HG03060 (cell line): ENCODE measurements around the gene ABCC11.
A peak's percentile ranks its signal among the peaks of the same experiment; 100 is the strongest.

Experiments used
- ATAC-seq: cut with Tn5 transposase; IDR thresholded peaks from one replicate; pipeline ENCODE4 v1.9.1; 2021; ENCODE audit warnings: low read depth, moderate number of reproducible peaks; ENCODE audit not compliant: unreplicated experiment

The ABCC11 gene

DNA sequence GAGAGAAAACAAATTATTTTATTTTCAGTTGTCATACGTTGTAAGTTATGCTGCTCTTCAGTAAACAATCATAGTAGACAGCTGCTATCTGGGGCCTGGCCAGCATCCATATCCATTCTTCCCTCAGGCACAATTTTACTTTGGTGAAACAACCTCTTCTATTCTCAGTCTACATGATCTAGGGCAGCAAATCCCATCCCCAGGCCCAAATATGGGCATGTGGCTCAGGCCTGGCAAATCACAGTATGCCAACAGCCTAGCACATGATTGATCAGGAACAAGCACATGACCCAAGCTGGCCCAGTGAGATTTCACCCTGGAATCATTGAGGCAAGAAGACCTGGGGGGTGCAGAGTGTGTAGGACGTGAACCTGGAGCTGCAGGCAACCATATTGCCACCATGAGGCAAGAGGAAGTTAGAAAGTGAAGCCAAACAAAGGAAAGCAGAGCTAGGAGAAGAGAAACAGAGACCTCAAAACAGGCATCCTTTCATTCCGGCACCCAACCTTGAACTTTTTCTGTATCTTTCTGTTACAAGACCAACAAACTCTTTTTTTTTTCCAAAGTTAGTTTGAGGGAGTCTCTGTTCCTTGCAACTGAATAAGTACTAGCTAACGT lies 81.3 kb downstream of the ABCC11 start:
- ATAC-seq, result no peak

- no peak for ATAC-seq
Measured at GRCh38 chr16:48164907-48165715, 82.2 kb downstream of the ABCC11 start.

GRCh38 chr16:48162839-48163410 lies 84.4 kb downstream of the ABCC11 start:
- no peak for ATAC-seq

GRCh38 chr16:48161906-48162305 lies 85.4 kb downstream of the ABCC11 start:
- no peak for ATAC-seq

DNA sequence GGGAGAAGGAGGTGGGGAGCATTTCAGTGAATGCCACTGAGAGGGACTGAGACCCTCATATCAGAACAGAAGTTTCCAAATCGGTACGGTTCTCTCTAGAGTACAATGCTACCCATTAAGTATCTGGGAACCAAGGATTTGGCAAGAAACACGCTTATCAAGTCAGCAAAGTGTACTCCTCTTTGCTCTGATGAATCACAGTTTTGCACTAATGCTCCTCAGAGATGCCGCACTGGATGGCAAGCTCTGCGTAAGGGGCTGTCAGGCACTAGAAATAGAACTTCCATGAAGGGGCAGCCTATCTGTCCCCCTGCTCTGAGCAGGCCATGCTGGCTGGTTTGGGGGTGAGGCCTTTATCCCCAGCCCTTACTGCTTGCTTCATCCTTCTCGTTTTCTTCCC lies 86.8 kb downstream of the ABCC11 start:
- no peak for ATAC-seq

GRCh38 chr16:48158296-48158695 lies 89.0 kb downstream of the ABCC11 start:
- ATAC-seq, result peak; percentile 67

DNA sequence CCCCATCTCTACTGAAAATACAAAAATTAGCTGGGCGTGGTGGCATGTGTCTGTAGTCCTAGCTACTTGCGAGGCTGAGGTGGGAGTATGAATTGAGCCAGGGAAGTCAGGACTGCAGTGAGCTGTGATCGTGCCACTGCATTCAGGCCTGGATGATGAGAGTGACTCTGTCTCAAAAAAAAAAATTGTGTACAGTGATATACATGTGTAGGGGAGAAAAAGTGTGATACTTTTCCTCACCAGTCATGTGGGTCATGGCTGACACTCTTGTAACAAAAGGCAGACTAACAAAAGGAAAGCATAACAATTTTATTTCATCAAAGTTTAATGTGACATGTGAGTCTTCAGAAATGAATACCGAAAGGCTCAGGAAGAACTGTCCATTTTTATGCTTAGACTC lies 89.5 kb downstream of the ABCC11 start:
- ATAC-seq, result no peak

GRCh38 chr16:48157302-48157701 lies 90.0 kb downstream of the ABCC11 start:
- ATAC-seq, result no peak

GRCh38 chr16:48156790-48157209 lies 90.5 kb downstream of the ABCC11 start:
- no peak for ATAC-seq

DNA sequence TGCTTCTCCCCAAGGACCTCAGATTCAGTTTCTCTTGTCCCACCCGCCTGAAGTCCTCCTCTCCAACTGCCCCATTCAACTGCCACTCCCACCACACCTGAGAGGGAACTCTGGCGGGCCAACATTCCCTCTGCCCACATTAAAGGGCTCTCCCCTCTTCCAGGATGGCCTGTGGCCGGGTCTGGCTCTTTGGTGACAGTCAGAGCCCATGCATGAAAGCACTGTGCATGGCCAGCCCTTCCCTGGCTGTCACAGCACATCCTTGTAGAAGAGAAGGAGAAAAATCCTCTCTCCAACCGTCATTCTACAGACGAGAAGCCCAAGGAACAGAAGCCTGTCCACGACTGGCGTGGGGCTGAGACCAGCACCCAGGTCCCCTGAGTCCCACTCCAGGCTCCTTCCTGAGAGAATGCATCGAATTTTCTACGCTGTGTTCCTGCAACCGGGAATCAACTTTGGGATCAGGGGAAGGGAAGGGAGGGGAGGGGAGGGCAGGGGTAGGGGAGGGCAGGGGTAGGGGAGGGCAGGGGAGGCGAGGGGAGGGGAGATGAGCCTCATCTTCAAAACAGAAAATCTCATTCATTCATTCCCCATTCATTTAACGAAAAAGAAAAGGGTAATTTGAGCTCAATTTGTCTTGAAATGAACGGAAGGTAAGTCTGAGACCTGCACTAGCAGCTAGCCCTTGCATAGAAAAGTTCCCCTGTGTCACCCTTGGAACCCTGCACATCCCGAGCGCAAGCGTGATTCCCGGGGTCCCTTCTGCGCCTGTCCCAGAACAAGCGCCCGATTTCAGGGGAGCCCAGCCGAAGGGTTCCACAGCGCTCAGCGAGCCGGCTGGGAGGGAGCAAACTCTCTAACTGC lies 91.2 kb downstream of the ABCC11 start, which contains the start of gene ABCC12:
TSS of gene ABCC12 (minus strand) at position 68 of the 864 bp plus-strand sequence. CDS start 9,569 bp downstream, outside the sequence.
- no peak for ATAC-seq

GRCh38 chr16:48153774-48154173 lies 93.6 kb downstream of the ABCC11 start:
- no peak for ATAC-seq

GRCh38 chr16:48152226-48152625 lies 95.1 kb downstream of the ABCC11 start:
- no peak for ATAC-seq

- ATAC-seq, result no peak
Measured at GRCh38 chr16:48150707-48151106, 96.6 kb downstream of the ABCC11 start.

DNA sequence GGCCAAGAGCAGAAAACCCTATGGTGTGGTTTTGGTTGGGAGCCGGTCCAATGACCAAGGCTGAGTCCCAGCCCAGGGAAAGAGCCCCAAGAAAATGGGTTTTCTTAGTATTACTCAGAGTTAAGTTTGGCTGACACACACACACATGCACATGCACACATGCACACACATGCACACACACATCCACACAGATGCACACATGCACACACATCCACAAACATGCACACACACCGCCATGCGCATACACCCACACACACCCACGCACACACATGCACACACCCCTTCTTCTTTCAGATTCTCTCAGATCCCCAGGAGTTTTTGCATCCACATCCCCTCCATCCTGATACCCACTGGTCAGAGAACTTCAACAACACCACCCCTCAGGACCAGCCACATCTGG lies 100.6 kb downstream of the ABCC11 start:
- no peak for ATAC-seq

DNA sequence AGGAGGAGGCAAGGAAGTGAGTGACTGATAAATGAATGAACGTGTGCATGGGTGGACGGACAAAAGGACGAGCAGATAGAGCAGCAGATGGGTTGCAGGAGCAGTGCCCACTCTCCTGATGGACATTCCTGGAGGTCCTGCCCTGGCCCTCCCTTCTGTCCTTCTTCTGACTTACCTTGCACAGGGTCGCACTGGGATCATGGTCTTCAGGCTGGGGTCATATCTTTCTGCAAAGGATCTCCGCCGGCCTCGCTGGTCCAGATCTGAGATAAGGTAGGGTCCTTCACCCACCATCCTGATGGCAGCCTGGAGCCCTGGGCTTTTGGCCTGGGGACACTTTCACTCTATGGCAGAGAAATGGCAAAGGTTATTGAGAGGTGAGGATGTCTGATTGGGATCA lies 101.2 kb downstream of the ABCC11 start:
- ATAC-seq, result no peak

GRCh38 chr16:48143812-48144368 lies 103.4 kb downstream of the ABCC11 start:
- no peak for ATAC-seq

DNA sequence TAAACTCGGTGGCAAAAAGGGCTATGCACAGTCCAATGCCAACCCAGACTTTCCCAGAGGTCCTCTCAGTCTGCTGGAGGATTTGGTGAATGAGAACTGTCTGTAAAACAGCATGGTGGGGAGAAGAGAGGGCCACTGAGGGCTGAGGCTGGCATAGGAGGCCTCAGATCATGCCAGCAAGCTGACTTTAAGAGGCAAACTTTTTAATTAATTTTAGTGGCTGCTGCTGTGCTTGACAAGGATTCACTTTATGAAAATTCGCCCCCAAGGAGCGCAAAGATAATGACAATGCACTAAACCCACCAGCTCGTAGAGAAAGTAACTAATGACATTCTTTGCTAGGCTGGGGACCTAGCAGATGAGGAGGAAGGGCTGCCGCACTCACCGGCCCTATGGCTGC lies 106.5 kb downstream of the ABCC11 start:
- ATAC-seq, result no peak

DNA sequence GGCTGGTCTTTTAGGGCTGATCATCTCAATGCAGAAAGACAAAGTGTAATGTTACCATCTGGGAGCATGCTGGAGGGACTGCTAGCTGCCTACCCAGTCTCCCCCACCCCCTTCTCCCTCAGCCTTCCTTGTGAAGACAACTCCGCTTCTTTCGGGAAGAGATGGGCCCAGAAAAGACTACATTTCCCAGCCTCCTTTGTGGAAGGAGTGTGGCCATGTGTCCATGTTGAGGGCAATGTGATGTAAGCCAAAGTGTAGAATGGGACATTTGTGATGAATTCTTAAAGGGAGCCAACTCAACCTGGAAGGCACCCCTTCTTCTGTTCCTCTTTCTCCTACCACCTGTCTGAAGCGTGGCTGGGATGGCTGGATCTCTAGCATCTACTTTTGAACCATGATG lies 107.8 kb downstream of the ABCC11 start:
- ATAC-seq, result no peak

- no peak for ATAC-seq
Measured at GRCh38 chr16:48138543-48138942, 108.8 kb downstream of the ABCC11 start.

DNA sequence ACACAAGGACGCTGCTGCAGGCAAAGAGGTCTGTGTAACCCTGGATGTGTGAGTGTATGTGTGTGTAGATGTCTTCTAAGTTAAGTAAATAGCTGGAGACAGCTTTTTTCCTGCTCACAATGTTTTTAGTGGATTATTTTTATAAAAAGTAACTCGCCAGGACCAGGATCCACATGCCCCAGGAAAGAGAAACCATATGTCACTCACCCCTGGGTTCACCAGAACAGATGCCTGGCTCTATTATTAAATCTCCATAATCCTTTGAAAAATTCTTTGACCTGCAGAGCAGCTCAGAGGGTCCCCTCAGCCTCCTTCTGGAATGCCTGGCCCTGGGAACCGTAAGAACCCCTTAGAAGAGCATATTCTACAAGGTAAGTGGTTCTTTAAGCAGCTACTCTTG lies 109.5 kb downstream of the ABCC11 start:
- no peak for ATAC-seq
